Esophagus squamous epithelium (tissue), 5 donors: Measurements from ENCODE around the gene DYNC1I2. TPM values are rescaled to one million over a fixed set of nuclear protein-coding genes. Genes with fewer than 3 reads are reported as not detected.
A peak's percentile ranks its signal among the peaks of the same experiment; 100 is the strongest.

ENCODE experiments used
- DNase-seq: peaks from one replicate; lab custom pipeline; 2025; lab: John Stamatoyannopoulos, UW
- H3K27ac ChIP-seq, 4 donors: fragments of 200-600 bp; sonication (generic); one replicate each; pipeline ENCODE4 v1.5.1; 2016 to 2019; ENCODE audit warnings: mild to moderate bottlenecking in 1 of 4
- H3K27me3 ChIP-seq, 4 donors: fragments of 200-600 bp; sonication (generic); 1 replicate in 3 of 4; 2 replicates in 1 of 4; pipeline versions ENCODE4 v1.5.1 to v1.6.0; 2017 to 2021; ENCODE audit warnings: antibody characterized with exemption in 1 of 4
- H3K36me3 ChIP-seq, 3 donors: fragments of 200-600 bp; sonication (generic); one replicate each; pipeline ENCODE4 v1.5.1; 2016 to 2019
- H3K4me1 ChIP-seq, 3 donors: fragments of 200-600 bp; sonication (generic); one replicate each; pipeline ENCODE4 v1.5.1; 2017 to 2019
- H3K4me3 ChIP-seq, 4 donors: fragments of 200-600 bp; sonication (generic); 1 replicate in 3 of 4; 2 replicates in 1 of 4; pipeline ENCODE4 v1.5.1; 2016 to 2019; ENCODE audit warnings: mild to moderate bottlenecking in 2 of 4, moderate library complexity in 1 of 4
- H3K9me3 ChIP-seq, 3 donors: fragments of 200-600 bp; sonication (generic); one replicate each; pipeline ENCODE4 v1.5.1; 2016 to 2019
- POLR2A ChIP-seq, 4 donors: fragments of 450-650 bp; IDR thresholded peaks; one replicate each; pipeline ENCODE4 v1.6.1; 2017; ENCODE audit warnings: antibody characterized with exemption in 4 of 4, mild to moderate bottlenecking in 4 of 4, moderate library complexity in 3 of 4
- WGBS, 2 donors: methylation state at CpG; one replicate each; pipeline ENCODE4 v1.1.5; 2018; 5-methylcytosine and 5-hydroxymethylcytosine counted together
- intact Hi-C: fragments of 100-400 bp; cut with DNase I; formaldehyde crosslinking; loops from one replicate; pipeline ENCODE4 v1.15.0; 2022
- total RNA-seq, 4 donors: library from RNA; depleted of rRNA; stranded (reverse); fragments of >200 nt; gene quantifications; one replicate each; pipeline ENCODE4 v1.1.0, GENCODE V29; 2016
- TF ChIP-seq, protein P1 (sequence below), 6 experiments: fragments of 450-650 bp in 4 of 6; fragments of 200-600 bp in 2 of 6; sonication (generic) in 2 of 6; IDR thresholded peaks; one replicate each; pipeline ENCODE4 v1.5.1; 2016 to 2019; ENCODE audit warnings: antibody characterized with exemption in 6 of 6, mild to moderate bottlenecking in 4 of 6, moderate library complexity in 4 of 6
- donor health status: DM: yes; HTN: yes; CAD: no.

DYNC1I2 gene
- total RNA-seq, 4 donors from 2014 or later = 77.9 to 105 (median 91.9) TPM

GRCh38 chr2:171675810-171676345 lies 11.4 kb upstream of the DYNC1I2 start:
- no peak overlapping the region for H3K4me3 ChIP-seq
- no peaks in the 10 kb centered on the region for H3K36me3 ChIP-seq
- no peak for DNase-seq
- H3K9me3 ChIP-seq = no peaks in the 10 kb centered on the region
- WGBS, 2 donors = 61 to 77% methylated on average over 7 of the region's 7 CpGs
- no peak overlapping the region for H3K27ac ChIP-seq
- intact Hi-C loops = no loop called here
- no peaks in the 10 kb centered on the region for H3K27me3 ChIP-seq
- no peaks in the 10 kb centered on the region for H3K4me1 ChIP-seq
- no peak for TF ChIP-seq POLR2A (IDR thresholded peaks at IDR 0.05)
- TF ChIP-seq, protein P1, sequence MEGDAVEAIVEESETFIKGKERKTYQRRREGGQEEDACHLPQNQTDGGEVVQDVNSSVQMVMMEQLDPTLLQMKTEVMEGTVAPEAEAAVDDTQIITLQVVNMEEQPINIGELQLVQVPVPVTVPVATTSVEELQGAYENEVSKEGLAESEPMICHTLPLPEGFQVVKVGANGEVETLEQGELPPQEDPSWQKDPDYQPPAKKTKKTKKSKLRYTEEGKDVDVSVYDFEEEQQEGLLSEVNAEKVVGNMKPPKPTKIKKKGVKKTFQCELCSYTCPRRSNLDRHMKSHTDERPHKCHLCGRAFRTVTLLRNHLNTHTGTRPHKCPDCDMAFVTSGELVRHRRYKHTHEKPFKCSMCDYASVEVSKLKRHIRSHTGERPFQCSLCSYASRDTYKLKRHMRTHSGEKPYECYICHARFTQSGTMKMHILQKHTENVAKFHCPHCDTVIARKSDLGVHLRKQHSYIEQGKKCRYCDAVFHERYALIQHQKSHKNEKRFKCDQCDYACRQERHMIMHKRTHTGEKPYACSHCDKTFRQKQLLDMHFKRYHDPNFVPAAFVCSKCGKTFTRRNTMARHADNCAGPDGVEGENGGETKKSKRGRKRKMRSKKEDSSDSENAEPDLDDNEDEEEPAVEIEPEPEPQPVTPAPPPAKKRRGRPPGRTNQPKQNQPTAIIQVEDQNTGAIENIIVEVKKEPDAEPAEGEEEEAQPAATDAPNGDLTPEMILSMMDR (IDR thresholded peaks at IDR 0.05) = no peak

- intact Hi-C loops = no loop called here
- no peaks in the 10 kb centered on the region for H3K27me3 ChIP-seq
- TF ChIP-seq POLR2A (IDR thresholded peaks at IDR 0.05) = no peak
- TF ChIP-seq, protein P1 (IDR thresholded peaks at IDR 0.05) = no peak
- H3K4me3 ChIP-seq = no peak overlapping the region
- no peak for DNase-seq
- no peaks in the 10 kb centered on the region for H3K9me3 ChIP-seq
- no peaks in the 10 kb centered on the region for H3K4me1 ChIP-seq
- no peaks in the 10 kb centered on the region for H3K36me3 ChIP-seq
- 96 to 100% methylated on average over 1 of the region's 1 CpG for WGBS, 2 donors
- H3K27ac ChIP-seq = no peak overlapping the region
These were observed 8.7 kb upstream of the DYNC1I2 start for GRCh38 chr2:171678619-171679018.

GRCh38 chr2:171688129-171688465 lies 828 bp downstream of the DYNC1I2 start:
- Histone ChIP-seq H3K27me3 (no peaks in the 10 kb centered on the region), H3K9me3 (no peaks in the 10 kb centered on the region), H3K27ac (peak overlapping the region; percentile 85 to 92 (median 90)), H3K4me3 (peak overlapping the region; percentile 65 to 85 (median 80)), H3K4me1 (peaks cover 3 to 32% (median 15%) of the 10 kb centered on the region in 3 donors), H3K36me3 (peaks cover 0 to 26% (median 0%) of the 10 kb centered on the region in 3 donors)
- intact Hi-C loops = no loop called here
- WGBS, 2 donors = 0% methylated on average over 8 to 10 of the region's 10 CpGs
- DNase-seq = no peak
- TF ChIP-seq POLR2A (IDR thresholded peaks at IDR 0.05) = no peak
- TF ChIP-seq, protein P1 (IDR thresholded peaks at IDR 0.05) = no peak

- DNase-seq = no peak
- no peak for TF ChIP-seq POLR2A (IDR thresholded peaks at IDR 0.05)
- TF ChIP-seq, protein P1 (IDR thresholded peaks at IDR 0.05) = no peak
- intact Hi-C loops = loop anchor here (10.0 kb wide), 1 partner anchor 412 kb away; the partner anchor contains the start of gene DLX2
- no peaks in the 10 kb centered on the region for H3K9me3 ChIP-seq
- WGBS, 2 donors = 83 to 90% methylated on average over 1 of the region's 1 CpG
- H3K4me3 ChIP-seq = no peak overlapping the region
- H3K4me1 ChIP-seq = peaks cover 0 to 29% (median 15%) of the 10 kb centered on the region in 3 donors
- peaks cover 0 to 68% (median 3%) of the 10 kb centered on the region in 3 donors for H3K36me3 ChIP-seq
- H3K27me3 ChIP-seq = no peaks in the 10 kb centered on the region
- H3K27ac ChIP-seq = no peak overlapping the region
These were observed 5.1 kb downstream of the DYNC1I2 start for GRCh38 chr2:171692331-171692730.

- H3K36me3 ChIP-seq = peaks cover 0 to 37% (median 0%) of the 10 kb centered on the region in 3 donors
- no peaks in the 10 kb centered on the region for H3K9me3 ChIP-seq
- DNase-seq = no peak
- TF ChIP-seq, protein P1 (IDR thresholded peaks at IDR 0.05) = no peak
- no peak for TF ChIP-seq POLR2A (IDR thresholded peaks at IDR 0.05)
- H3K27ac ChIP-seq = no peak overlapping the region
- 83% methylated on average over 7 of the region's 7 CpGs for WGBS, 2 donors
- intact Hi-C loops = no loop called here
- peaks cover 0 to 46% (median 0%) of the 10 kb centered on the region in 3 donors for H3K4me1 ChIP-seq
- no peaks in the 10 kb centered on the region for H3K27me3 ChIP-seq
- H3K4me3 ChIP-seq = no peak overlapping the region
These were observed 15.7 kb downstream of the DYNC1I2 start for GRCh38 chr2:171702781-171703556.
